GM19463 (cell line): ENCODE measurements around the gene GJD4.

ENCODE experiments used
- ATAC-seq: cut with Tn5 transposase; IDR thresholded peaks from one replicate; pipeline ENCODE4 v1.9.1; 2021; ENCODE audit warnings: mild to moderate bottlenecking, moderate library complexity; ENCODE audit not compliant: unreplicated experiment

The GJD4 gene

GRCh38 chr10:35578618-35578956, 26.6 kb upstream of the GJD4 start:
- ATAC-seq: no peak

- no peak for ATAC-seq
Observed at GRCh38 chr10:35579116-35579515, 26.0 kb upstream of the GJD4 start.

GRCh38 chr10:35579726-35580422, 25.3 kb upstream of the GJD4 start:
- ATAC-seq: no peak

GRCh38 chr10:35580423-35580770, 24.7 kb upstream of the GJD4 start:
- ATAC-seq: no peak

- ATAC-seq: no peak
Observed at GRCh38 chr10:35581655-35582054, 23.5 kb upstream of the GJD4 start.

GRCh38 chr10:35584946-35585345, 20.2 kb upstream of the GJD4 start:
- ATAC-seq: no peak

- ATAC-seq: no peak
Observed at GRCh38 chr10:35585356-35585755, 19.8 kb upstream of the GJD4 start.

- no peak for ATAC-seq
Observed at GRCh38 chr10:35585903-35586535, 19.1 kb upstream of the GJD4 start.

- no peak for ATAC-seq
Observed at GRCh38 chr10:35588836-35589235, 16.3 kb upstream of the GJD4 start.

- no peak for ATAC-seq
Observed at GRCh38 chr10:35592441-35592840, 12.7 kb upstream of the GJD4 start.

GRCh38 chr10:35594115-35595079, 10.7 kb upstream of the GJD4 start:
- ATAC-seq: no peak

GRCh38 chr10:35595106-35595505, 10.0 kb upstream of the GJD4 start:
- no peak for ATAC-seq

GRCh38 chr10:35598379-35598778, 6.8 kb upstream of the GJD4 start:
- no peak for ATAC-seq

GRCh38 chr10:35600193-35600592, 4.9 kb upstream of the GJD4 start:
- ATAC-seq: no peak

- no peak for ATAC-seq
Observed at GRCh38 chr10:35606430-35606829, 1.3 kb downstream of the GJD4 start.

GRCh38 chr10:35607475-35608327, 2.6 kb downstream of the GJD4 start:
- no peak for ATAC-seq

- no peak for ATAC-seq
Observed at GRCh38 chr10:35608328-35608672, 3.2 kb downstream of the GJD4 start.

GRCh38 chr10:35611750-35612149, 6.6 kb downstream of the GJD4 start:
- no peak for ATAC-seq

GRCh38 chr10:35612385-35613106, 7.4 kb downstream of the GJD4 start:
- no peak for ATAC-seq

- no peak for ATAC-seq
Observed at GRCh38 chr10:35613107-35613440, 7.9 kb downstream of the GJD4 start.
